K562 (cell line): ENCODE results near the gene RNF187. TPM values are rescaled to one million over a fixed set of nuclear protein-coding genes. Genes with fewer than 3 reads are reported as not detected.

Experiments
- ASH1L ChIP-seq: fragments of 450-650 bp; IDR thresholded peaks from 2 replicates; pipeline ENCODE4 v1.6.1; 2018; ENCODE audit warnings: borderline replicate concordance, mild to moderate bottlenecking, low read depth; ENCODE audit not compliant: partially characterized antibody
- CEBPG ChIP-seq, 3 experiments: fragments of 200-800 bp in 1 of 3; sonication (Bioruptor generic) in 1 of 3; sonication (generic) in 1 of 3; formaldehyde crosslinking in 1 of 3; IDR thresholded peaks in 2 of 3; conservative IDR thresholded peaks in 1 of 3; 2 replicates each; pipeline versions ENCODE4 v1.6.1 to v1.8.0; 2016 to 2022; ENCODE audit warnings: missing compliant biosample characterization in 2 of 3, missing genetic modification characterization in 2 of 3, mild to moderate bottlenecking in 1 of 3, missing genetic modification reagents in 1 of 3
- DNMT1 ChIP-seq: fragments of 450-650 bp; IDR thresholded peaks from 2 replicates; pipeline ENCODE4 v1.6.1; 2016; ENCODE audit warnings: antibody characterized with exemption, mild to moderate bottlenecking
- ELF1 ChIP-seq: fragments of 200-800 bp; sonication (Bioruptor generic); IDR thresholded peaks from 2 replicates; pipeline ENCODE4 v1.6.1; 2016; ENCODE audit warnings: missing genetic modification characterization, missing compliant biosample characterization
- EP400 ChIP-seq: fragments of 450-650 bp; IDR thresholded peaks from 2 replicates; pipeline ENCODE4 v1.6.1; 2017; ENCODE audit warnings: antibody characterized with exemption, mild to moderate bottlenecking, moderate library complexity
- HDAC3 ChIP-seq: fragments of 450-650 bp; IDR thresholded peaks from 2 replicates; pipeline ENCODE4 v1.6.1; 2018; ENCODE audit warnings: borderline replicate concordance, mild to moderate bottlenecking, moderate library complexity; ENCODE audit not compliant: partially characterized antibody
- HNRNPLL ChIP-seq: fragments of 200-400 bp; formaldehyde crosslinking; IDR thresholded peaks from 2 replicates; pipeline ENCODE4 v1.6.1; 2017; ENCODE audit warnings: low read length, low read depth, mild to moderate bottlenecking; ENCODE audit not compliant: poor library complexity, severe bottlenecking
- KLF6 ChIP-seq: fragments of 250-450 bp; sonication (Bioruptor Pico); IDR thresholded peaks from 2 replicates; pipeline ENCODE4 v1.4.0; 2020; ENCODE audit warnings: mild to moderate bottlenecking, moderate library complexity, borderline replicate concordance
- POU5F1 ChIP-seq: fragments of 150-350 bp; IDR thresholded peaks from 2 replicates; pipeline ENCODE4 v1.6.1; 2014; ENCODE audit warnings: borderline replicate concordance, low read length, low read depth, mild to moderate bottlenecking; ENCODE audit not compliant: partially characterized antibody
- PRMT5 ChIP-seq: sonication (generic); formaldehyde crosslinking; IDR thresholded peaks from 2 replicates; pipeline ENCODE4 v1.5.0; 2020; ENCODE audit warnings: missing genetic modification reagents
- RBM22 ChIP-seq: fragments of 200-400 bp; formaldehyde crosslinking; IDR thresholded peaks from 2 replicates; pipeline ENCODE4 v1.6.1; 2018; ENCODE audit warnings: low read length, low read depth; ENCODE audit not compliant: poor library complexity, severe bottlenecking
- SMARCA5 ChIP-seq: fragments of 450-650 bp; IDR thresholded peaks from 2 replicates; pipeline ENCODE4 v1.6.1; 2016
- TBL1XR1 ChIP-seq, 2 experiments: IDR thresholded peaks; 2 replicates each; pipeline ENCODE4 v1.6.1; 2012; ENCODE audit warnings: improper control_type of control experiment in 2 of 2, low read length in 2 of 2, mild to moderate bottlenecking in 1 of 2
- TCF7L2 ChIP-seq: fragments of 150-350 bp; IDR thresholded peaks from 2 replicates; pipeline ENCODE4 v1.6.1; 2016; ENCODE audit warnings: low read depth, mild to moderate bottlenecking, low read length, moderate library complexity
- TSC22D4 ChIP-seq: fragments of 450-650 bp; IDR thresholded peaks from 2 replicates; pipeline ENCODE4 v1.6.1; 2016; ENCODE audit warnings: missing genetic modification characterization, missing biosample characterization, control low read depth
- XRCC4 ChIP-seq: IDR thresholded peaks from one replicate; pipeline ENCODE4 v1.6.1; 2011; ENCODE audit not compliant: insufficient read depth, insufficient read length; ENCODE audit errors: extremely low read depth
- ZFX ChIP-seq: sonication (generic); formaldehyde crosslinking; IDR thresholded peaks from 2 replicates; pipeline ENCODE4 v1.8.0; 2022; ENCODE audit warnings: mild to moderate bottlenecking, missing genetic modification reagents, moderate library complexity
- ZNF133 ChIP-seq: fragments of 250-450 bp; sonication (Bioruptor Pico); IDR thresholded peaks from 2 replicates; pipeline ENCODE4 v1.4.0; 2020; ENCODE audit warnings: mild to moderate bottlenecking
- polyA plus RNA-seq, 8 experiments: library from polyadenylated mRNA; depleted of rRNA in 4 of 8; stranded (reverse) in 5 of 8; unstranded in 3 of 8; fragments of >200 nt; fragmentation: Nextera tagmentation in 2 of 8; fragmentation: Illumina TruSeq in 1 of 8; extraction: Ambion mirVana in 2 of 8; extraction: Trizol in 1 of 8; gene quantifications; 2 replicates each; pipeline versions ENCODE4 v1.2.1 to v1.2.3, GENCODE V29; 2011 to 2014; ENCODE audit warnings: inconsistent platforms in 1 of 8, missing spikeins in 1 of 8
- total RNA-seq, 7 experiments: library from RNA; depleted of rRNA in 6 of 7; stranded (reverse); fragments of >200 nt in 6 of 7; fragmentation: Illumina TruSeq in 2 of 7; extraction: Trizol in 2 of 7; gene quantifications; 2 replicates each; pipeline versions ENCODE4 v1.2.1 to v1.2.3, GENCODE V29; 2011 to 2021; ENCODE audit warnings: low replicate concordance in 1 of 7
- TF ChIP-seq, protein P1 (sequence below): fragments of 450-650 bp; IDR thresholded peaks from 2 replicates; pipeline ENCODE4 v1.6.1; 2016; ENCODE audit warnings: low read depth, mild to moderate bottlenecking, moderate library complexity
- TF ChIP-seq, protein P2 (sequence below): fragments of 250-450 bp; sonication (Bioruptor Pico); IDR thresholded peaks from 2 replicates; pipeline ENCODE4 v1.8.0; 2021; ENCODE audit warnings: borderline replicate concordance, mild to moderate bottlenecking, moderate library complexity; ENCODE audit not compliant: poor library complexity, severe bottlenecking
- TF ChIP-seq, protein P3 (sequence below): sonication (generic); formaldehyde crosslinking; IDR thresholded peaks from 2 replicates; pipeline ENCODE4 v1.8.1; 2023; ENCODE audit warnings: mild to moderate bottlenecking, missing genetic modification reagents
- TF ChIP-seq, protein P4 (sequence below), 2 experiments: fragments of 450-650 bp in 1 of 2; sonication (generic) in 1 of 2; formaldehyde crosslinking; conservative IDR thresholded peaks; 2 replicates each; pipeline versions ENCODE4 v1.4.0 to v1.8.1; 2020 to 2022; ENCODE audit warnings: mild to moderate bottlenecking in 1 of 2, missing genetic modification reagents in 1 of 2

RNF187 gene
- total and polyA plus RNA-seq, 9 of the 15 experiments (the other 6 are each of a cell fraction or from before 2014, with no cell fraction given): 2.3 to 119 (median 41.9) TPM

DNA sequence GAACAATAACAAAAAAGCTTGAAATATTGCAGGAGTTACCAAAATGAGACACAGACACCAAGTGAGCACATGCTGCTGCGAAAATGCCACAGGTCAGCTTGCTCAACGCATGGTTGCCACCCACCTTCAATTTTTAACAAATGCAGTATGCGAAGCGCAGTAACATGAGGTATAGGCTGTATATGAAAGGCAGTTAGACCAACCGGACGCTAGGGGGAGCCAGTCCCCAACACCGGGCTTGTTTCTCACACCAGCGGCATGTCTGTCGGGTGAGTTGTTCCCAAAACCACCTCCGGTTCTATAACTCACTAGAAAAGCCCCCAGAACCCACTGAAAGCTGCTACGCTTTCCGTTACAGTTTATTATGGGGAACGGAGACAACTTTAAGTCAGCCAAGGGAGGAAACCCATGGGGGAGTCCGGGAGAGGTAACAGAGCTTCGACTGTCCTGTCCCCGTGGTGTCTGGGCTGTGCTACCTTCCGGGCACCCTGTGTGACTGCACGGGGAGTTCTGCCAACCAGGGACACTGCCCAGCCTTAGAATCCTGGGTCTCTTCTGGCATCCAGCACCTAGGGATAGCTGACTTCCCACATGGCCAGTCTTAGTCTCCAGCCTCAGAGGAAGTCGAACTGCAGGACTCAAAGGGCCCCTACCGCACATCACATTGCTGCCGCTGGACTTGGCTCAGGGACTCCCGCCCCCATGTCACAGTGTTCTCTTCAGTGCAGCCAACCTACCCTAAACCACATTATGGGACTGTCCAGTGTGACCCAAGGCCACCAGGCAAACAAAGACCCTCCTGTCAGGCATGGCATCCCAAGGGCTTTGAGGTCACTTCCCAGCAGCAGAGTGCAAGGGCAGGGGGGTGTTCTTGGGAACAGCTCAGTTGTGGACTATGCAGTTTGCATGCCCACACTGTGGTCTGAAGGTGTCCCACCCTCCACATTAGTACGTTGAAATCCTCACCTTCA lies 14.0 kb downstream of the RNF187 start (continued):
- TF ChIP-seq KLF6 (CRISPR knock-in tag) (peak; percentile 66; the same call in 1 of the 2 replicates), EP400 (no peak; the same call in 1 of the 2 replicates), SMARCA5 (no peak), ASH1L (no peak), ZFX (CRISPR knock-in tag) (0 out of 2 replicates have a peak, but pooled peaks have one; percentile 15), ELF1 (tag) (no peak), DNMT1 (no peak), HDAC3 (no peak), ZNF133 (CRISPR knock-in tag) (no peak), PRMT5 (CRISPR knock-in tag) (no peak), HNRNPLL (no peak), POU5F1 (no peak), TCF7L2 (no peak), TSC22D4 (no peak), RBM22 (no peak), XRCC4 (no peak), TBL1XR1 (IDR thresholded peaks at IDR 0.05; ENCODE audit: low read length in 2 of 2) (no peak), CEBPG (CRISPR knock-in tag; IDR thresholded peaks at IDR 0.05) (no peak), CEBPG (tag; conservative IDR thresholded peaks at IDR 0.05 in 1 of 2, IDR thresholded peaks at IDR 0.05 in 1 of 2) (no peak)
- TF ChIP-seq, protein P1, sequence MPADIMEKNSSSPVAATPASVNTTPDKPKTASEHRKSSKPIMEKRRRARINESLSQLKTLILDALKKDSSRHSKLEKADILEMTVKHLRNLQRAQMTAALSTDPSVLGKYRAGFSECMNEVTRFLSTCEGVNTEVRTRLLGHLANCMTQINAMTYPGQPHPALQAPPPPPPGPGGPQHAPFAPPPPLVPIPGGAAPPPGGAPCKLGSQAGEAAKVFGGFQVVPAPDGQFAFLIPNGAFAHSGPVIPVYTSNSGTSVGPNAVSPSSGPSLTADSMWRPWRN: no peak
- TF ChIP-seq, protein P2, sequence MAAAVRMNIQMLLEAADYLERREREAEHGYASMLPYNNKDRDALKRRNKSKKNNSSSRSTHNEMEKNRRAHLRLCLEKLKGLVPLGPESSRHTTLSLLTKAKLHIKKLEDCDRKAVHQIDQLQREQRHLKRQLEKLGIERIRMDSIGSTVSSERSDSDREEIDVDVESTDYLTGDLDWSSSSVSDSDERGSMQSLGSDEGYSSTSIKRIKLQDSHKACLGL (CRISPR knock-in tag): no peak
- TF ChIP-seq, protein P3, sequence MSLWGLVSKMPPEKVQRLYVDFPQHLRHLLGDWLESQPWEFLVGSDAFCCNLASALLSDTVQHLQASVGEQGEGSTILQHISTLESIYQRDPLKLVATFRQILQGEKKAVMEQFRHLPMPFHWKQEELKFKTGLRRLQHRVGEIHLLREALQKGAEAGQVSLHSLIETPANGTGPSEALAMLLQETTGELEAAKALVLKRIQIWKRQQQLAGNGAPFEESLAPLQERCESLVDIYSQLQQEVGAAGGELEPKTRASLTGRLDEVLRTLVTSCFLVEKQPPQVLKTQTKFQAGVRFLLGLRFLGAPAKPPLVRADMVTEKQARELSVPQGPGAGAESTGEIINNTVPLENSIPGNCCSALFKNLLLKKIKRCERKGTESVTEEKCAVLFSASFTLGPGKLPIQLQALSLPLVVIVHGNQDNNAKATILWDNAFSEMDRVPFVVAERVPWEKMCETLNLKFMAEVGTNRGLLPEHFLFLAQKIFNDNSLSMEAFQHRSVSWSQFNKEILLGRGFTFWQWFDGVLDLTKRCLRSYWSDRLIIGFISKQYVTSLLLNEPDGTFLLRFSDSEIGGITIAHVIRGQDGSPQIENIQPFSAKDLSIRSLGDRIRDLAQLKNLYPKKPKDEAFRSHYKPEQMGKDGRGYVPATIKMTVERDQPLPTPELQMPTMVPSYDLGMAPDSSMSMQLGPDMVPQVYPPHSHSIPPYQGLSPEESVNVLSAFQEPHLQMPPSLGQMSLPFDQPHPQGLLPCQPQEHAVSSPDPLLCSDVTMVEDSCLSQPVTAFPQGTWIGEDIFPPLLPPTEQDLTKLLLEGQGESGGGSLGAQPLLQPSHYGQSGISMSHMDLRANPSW (CRISPR knock-in tag): no peak
- TF ChIP-seq, protein P4, sequence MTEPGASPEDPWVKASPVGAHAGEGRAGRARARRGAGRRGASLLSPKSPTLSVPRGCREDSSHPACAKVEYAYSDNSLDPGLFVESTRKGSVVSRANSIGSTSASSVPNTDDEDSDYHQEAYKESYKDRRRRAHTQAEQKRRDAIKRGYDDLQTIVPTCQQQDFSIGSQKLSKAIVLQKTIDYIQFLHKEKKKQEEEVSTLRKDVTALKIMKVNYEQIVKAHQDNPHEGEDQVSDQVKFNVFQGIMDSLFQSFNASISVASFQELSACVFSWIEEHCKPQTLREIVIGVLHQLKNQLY (CRISPR knock-in tag; conservative IDR thresholded peaks at IDR 0.05): no peak
